ENCODE data around the gene PRPF19. TPM values are rescaled to one million over a fixed set of nuclear protein-coding genes. Genes with fewer than 3 reads are reported as not detected.

PRPF19 gene
- total and polyA plus RNA-seq, 9 of the 15 experiments (the other 6 are each of a cell fraction or from before 2014, with no cell fraction given) = 9.4 to 212 (median 73.2) TPM

GRCh38 chr11:60899046-60899936 lies 7.1 kb downstream of the PRPF19 start (continued):
- no peak for TF ChIP-seq SMAD2 (IDR thresholded peaks at IDR 0.05; ENCODE audit: low read depth, low read length)
- TF ChIP-seq, protein P1, sequence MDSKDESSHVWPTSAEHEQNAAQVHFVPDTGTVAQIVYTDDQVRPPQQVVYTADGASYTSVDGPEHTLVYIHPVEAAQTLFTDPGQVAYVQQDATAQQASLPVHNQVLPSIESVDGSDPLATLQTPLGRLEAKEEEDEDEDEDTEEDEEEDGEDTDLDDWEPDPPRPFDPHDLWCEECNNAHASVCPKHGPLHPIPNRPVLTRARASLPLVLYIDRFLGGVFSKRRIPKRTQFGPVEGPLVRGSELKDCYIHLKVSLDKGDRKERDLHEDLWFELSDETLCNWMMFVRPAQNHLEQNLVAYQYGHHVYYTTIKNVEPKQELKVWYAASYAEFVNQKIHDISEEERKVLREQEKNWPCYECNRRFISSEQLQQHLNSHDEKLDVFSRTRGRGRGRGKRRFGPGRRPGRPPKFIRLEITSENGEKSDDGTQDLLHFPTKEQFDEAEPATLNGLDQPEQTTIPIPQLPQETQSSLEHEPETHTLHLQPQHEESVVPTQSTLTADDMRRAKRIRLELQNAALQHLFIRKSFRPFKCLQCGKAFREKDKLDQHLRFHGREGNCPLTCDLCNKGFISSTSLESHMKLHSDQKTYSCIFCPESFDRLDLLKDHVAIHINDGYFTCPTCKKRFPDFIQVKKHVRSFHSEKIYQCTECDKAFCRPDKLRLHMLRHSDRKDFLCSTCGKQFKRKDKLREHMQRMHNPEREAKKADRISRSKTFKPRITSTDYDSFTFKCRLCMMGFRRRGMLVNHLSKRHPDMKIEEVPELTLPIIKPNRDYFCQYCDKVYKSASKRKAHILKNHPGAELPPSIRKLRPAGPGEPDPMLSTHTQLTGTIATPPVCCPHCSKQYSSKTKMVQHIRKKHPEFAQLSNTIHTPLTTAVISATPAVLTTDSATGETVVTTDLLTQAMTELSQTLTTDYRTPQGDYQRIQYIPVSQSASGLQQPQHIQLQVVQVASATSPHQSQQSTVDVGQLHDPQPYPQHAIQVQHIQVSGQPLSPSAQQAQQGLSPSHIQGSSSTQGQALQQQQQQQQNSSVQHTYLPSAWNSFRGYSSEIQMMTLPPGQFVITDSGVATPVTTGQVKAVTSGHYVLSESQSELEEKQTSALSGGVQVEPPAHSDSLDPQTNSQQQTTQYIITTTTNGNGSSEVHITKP (IDR thresholded peaks at IDR 0.05; ENCODE audit: partially characterized antibody) = peak; percentile 33

- intact Hi-C loops (cut with micrococcal nuclease) = no loop called here
- no peak for ATAC-seq
- no peak overlapping the region for H3K4me3 ChIP-seq
- TF ChIP-seq THAP12 (CRISPR knock-in tag; IDR thresholded peaks at IDR 0.05) = no peak
- TF ChIP-seq ZNF583 (CRISPR knock-in tag; IDR thresholded peaks at IDR 0.05) = no peak
- TF ChIP-seq, protein P2, sequence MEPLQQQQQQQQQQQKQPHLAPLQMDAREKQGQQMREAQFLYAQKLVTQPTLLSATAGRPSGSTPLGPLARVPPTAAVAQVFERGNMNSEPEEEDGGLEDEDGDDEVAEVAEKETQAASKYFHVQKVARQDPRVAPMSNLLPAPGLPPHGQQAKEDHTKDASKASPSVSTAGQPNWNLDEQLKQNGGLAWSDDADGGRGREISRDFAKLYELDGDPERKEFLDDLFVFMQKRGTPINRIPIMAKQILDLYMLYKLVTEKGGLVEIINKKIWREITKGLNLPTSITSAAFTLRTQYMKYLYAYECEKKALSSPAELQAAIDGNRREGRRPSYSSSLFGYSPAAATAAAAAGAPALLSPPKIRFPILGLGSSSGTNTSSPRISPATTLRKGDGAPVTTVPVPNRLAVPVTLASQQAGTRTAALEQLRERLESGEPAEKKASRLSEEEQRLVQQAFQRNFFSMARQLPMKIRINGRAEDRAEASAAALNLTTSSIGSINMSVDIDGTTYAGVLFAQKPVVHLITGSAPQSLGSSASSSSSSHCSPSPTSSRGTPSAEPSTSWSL (CRISPR knock-in tag; IDR thresholded peaks at IDR 0.05; ENCODE audit: borderline replicate concordance) = no peak
- TF ChIP-seq DACH1 (IDR thresholded peaks at IDR 0.05; ENCODE audit: partially characterized antibody) = no peak
- TF ChIP-seq, protein P3, sequence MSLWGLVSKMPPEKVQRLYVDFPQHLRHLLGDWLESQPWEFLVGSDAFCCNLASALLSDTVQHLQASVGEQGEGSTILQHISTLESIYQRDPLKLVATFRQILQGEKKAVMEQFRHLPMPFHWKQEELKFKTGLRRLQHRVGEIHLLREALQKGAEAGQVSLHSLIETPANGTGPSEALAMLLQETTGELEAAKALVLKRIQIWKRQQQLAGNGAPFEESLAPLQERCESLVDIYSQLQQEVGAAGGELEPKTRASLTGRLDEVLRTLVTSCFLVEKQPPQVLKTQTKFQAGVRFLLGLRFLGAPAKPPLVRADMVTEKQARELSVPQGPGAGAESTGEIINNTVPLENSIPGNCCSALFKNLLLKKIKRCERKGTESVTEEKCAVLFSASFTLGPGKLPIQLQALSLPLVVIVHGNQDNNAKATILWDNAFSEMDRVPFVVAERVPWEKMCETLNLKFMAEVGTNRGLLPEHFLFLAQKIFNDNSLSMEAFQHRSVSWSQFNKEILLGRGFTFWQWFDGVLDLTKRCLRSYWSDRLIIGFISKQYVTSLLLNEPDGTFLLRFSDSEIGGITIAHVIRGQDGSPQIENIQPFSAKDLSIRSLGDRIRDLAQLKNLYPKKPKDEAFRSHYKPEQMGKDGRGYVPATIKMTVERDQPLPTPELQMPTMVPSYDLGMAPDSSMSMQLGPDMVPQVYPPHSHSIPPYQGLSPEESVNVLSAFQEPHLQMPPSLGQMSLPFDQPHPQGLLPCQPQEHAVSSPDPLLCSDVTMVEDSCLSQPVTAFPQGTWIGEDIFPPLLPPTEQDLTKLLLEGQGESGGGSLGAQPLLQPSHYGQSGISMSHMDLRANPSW (CRISPR knock-in tag; IDR thresholded peaks at IDR 0.05) = no peak
- no peak for TF ChIP-seq NFE2 (IDR thresholded peaks at IDR 0.05; ENCODE audit: low read depth)
Observed at GRCh38 chr11:60897496-60897895, 8.9 kb downstream of the PRPF19 start.

More at GRCh38 chr11:60897496-60897895, 8.9 kb downstream of the PRPF19 start:
- no peaks in the 10 kb centered on the region for H3K9me3 ChIP-seq (replicated peaks; ENCODE audit: control insufficient read depth, insufficient read depth, low read depth, low read length)
- POLR2A ChIA-PET = interaction anchor here (1.2 kb wide), 1 partner anchor 10 kb away, joined by 3 read pairs; no protein-coding TSS in a partner anchor
- peaks cover 4% of the 10 kb centered on the region for H3K79me2 ChIP-seq (ENCODE audit: control insufficient read depth, insufficient read depth, low read length)
- no peak overlapping the region for H2AFZ ChIP-seq (ENCODE audit: low read depth, low read length)
- in situ Hi-C loops (cut with MboI) = loop anchor here (5.0 kb wide), 1 partner anchor 120 kb away; no protein-coding TSS in a partner anchor
- FAIRE-seq (no peak), DNase-seq (ENCODE audit: extremely low read depth in 1 of 4, low spot score in 3 of 4) (no peak)
- H3K9ac ChIP-seq (ENCODE audit: insufficient read depth in 1 of 2, low read depth in 2 of 2, low read length in 2 of 2) = no peak overlapping the region
- H3K27me3 ChIP-seq (ENCODE audit: control insufficient read depth in 2 of 2, insufficient read depth in 2 of 2, low read length in 2 of 2) = no peaks in the 10 kb centered on the region
- peaks cover 0 to 3% of the 10 kb centered on the region in 2 experiments; a peak in 1 of 5 replicates for H3K4me1 ChIP-seq (replicated peaks in 1 of 2; ENCODE audit: control insufficient read depth in 2 of 2, insufficient read depth in 2 of 2, low read length in 2 of 2)
- no peaks in the 10 kb centered on the region for H3K9me1 ChIP-seq (ENCODE audit: control insufficient read depth, insufficient read depth, low read length)
- H3K27ac ChIP-seq (ENCODE audit: extremely low read depth, low read depth, low read length) = no peak overlapping the region
- H3K36me3 ChIP-seq (ENCODE audit: control insufficient read depth, insufficient read depth, low read length) = peaks cover 97% of the 10 kb centered on the region
- CTCF ChIA-PET (ENCODE audit: low intra/inter-chr PET ratio) = no interaction called here
- BruUV-seq (replicated peaks) = no TSS peak
- no peak overlapping the region for H3K4me2 ChIP-seq (ENCODE audit: insufficient read depth, low read length)
- peaks cover 6% of the 10 kb centered on the region; the same call in 1 of the 2 replicates for H4K20me1 ChIP-seq (replicated peaks; ENCODE audit: control insufficient read depth, insufficient read depth, low read length)
- 98% methylated on average over 4 of the region's 4 CpGs for WGBS (ENCODE audit: insufficient coverage, low coverage, missing lambda C conversion rate)
